Measurements from ENCODE around the gene VSNL1.

VSNL1 gene

GRCh38 chr2:17540093-17540812, at the start of gene VSNL1:
TSS of gene VSNL1 (plus strand) at chr2:17540696. CDS start at chr2:17592075, 51,379 bp downstream.
- DNase-seq: peak in 52 of 56 donors; percentile 6 to 85 (median 64)

GRCh38 chr2:17495590-17495989, 44.9 kb upstream of the VSNL1 start:
- no peak for DNase-seq

- DNase-seq: no peak
Measured at GRCh38 chr2:17497718-17498117, 42.8 kb upstream of the VSNL1 start.

GRCh38 chr2:17506736-17507616, 33.5 kb upstream of the VSNL1 start:
- DNase-seq: no peak

DNA sequence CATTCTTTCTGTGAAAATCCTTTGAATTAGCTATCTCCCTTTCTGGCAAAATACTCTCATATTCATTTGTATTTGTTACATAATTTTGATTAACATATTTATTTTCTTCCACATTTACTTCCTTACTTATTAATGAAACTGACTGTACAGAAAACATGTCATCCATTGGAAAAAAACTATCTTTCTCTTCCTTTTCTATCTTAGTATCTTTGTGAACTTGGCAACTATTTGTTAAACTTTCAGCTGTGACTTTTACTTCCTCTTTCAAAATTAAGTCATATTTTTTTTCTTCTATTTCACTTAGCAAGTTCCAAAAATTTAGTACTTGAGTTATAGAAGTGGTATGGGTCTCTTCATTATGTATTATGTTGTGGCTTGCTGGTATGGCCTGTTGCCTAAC, 24.8 kb upstream of the VSNL1 start:
- no peak for DNase-seq

- DNase-seq: peak in 1 of 56 donors; percentile 39
Measured at GRCh38 chr2:17517481-17518211, 22.9 kb upstream of the VSNL1 start.

DNA sequence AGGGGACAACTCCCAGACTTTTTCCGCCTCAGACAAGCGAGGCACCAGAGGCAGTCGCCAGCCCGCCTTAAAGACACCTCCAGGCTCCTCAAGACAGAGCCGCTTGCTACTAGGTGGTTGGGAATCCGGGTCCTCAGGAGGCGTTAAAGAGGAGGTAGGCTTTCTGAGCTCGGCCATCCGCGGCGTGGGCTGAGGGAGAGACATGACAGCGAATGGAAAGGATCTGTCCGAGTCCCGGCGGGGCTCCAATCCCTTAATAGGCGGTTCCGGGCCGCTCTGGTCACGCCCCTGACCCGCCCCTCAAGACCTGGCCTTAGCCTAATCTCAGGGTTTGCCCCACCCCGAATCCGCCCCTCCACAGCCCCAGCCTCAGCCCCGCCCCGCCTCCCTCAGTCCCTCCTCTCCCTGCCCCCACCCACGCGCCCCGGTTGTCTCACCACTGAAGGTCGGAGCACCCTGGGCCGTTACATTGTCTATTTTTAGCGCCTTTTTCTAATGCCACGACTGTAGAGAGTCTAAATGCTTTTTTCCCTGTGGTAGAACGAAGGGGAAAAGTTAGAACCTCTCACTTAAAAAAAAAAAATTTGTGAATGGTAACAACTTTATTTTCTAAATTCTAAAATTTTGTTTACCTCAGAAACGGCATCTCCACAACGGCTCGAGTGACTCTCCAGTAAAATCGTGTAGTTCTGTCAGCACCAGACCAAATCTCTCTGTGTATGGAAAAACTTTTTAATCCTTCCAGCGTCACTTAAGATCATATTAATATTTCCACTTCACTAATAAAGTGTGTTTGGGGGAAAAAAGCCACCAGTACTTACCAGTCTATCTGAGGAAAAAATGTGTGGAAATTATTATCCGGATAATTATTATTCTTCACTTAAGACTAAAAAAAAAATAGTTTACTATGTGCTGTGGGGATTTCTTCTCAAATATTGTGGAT, 22.0 kb upstream of the VSNL1 start, which contains the start of gene RAD51AP2:
RAD51AP2 (minus strand) TSS at position 229 of the 943 bp plus-strand sequence; CDS start at position 204, 25 bp downstream.
- peak in 36 of 56 donors; percentile 6 to 62 (median 42) for DNase-seq

GRCh38 chr2:17519486-17519885, 21.0 kb upstream of the VSNL1 start:
- DNase-seq: no peak

- no peak for DNase-seq
Measured at GRCh38 chr2:17520761-17521160, 19.7 kb upstream of the VSNL1 start.

GRCh38 chr2:17521621-17522020, 18.9 kb upstream of the VSNL1 start:
- no peak for DNase-seq

GRCh38 chr2:17522303-17522702, 18.2 kb upstream of the VSNL1 start:
- no peak for DNase-seq

- no peak for DNase-seq
Measured at GRCh38 chr2:17529771-17530170, 10.7 kb upstream of the VSNL1 start.

- DNase-seq: no peak
Measured at GRCh38 chr2:17533546-17533945, 7.0 kb upstream of the VSNL1 start.

DNA sequence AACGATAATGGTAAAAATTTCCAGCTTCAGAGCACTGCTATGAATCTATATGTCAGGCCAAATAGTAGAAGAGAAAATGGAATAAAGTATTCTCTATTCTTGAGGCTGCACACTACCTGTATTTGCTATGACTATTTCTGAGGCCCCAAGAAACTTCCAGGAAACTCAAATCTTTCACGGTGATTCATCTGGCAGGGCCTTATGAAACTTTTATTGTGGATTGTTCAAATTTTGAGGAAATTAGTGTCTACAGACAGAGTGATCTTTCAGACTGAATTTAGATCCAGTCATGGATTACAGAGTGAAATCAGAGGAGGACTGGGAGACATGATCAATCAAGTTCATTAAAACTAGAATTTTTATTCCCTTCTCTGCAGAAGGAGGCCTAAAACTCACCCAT, 4.1 kb upstream of the VSNL1 start:
- DNase-seq: no peak

- no peak for DNase-seq
Measured at GRCh38 chr2:17538022-17538843, 2.3 kb upstream of the VSNL1 start.

GRCh38 chr2:17538844-17539554, 1.5 kb upstream of the VSNL1 start:
- DNase-seq: peak in 17 of 56 donors; percentile 4 to 49 (median 25)

GRCh38 chr2:17539611-17540092, 844 bp upstream of the VSNL1 start:
- peak in 2 of 56 donors; percentile 6 to 20 for DNase-seq

DNA sequence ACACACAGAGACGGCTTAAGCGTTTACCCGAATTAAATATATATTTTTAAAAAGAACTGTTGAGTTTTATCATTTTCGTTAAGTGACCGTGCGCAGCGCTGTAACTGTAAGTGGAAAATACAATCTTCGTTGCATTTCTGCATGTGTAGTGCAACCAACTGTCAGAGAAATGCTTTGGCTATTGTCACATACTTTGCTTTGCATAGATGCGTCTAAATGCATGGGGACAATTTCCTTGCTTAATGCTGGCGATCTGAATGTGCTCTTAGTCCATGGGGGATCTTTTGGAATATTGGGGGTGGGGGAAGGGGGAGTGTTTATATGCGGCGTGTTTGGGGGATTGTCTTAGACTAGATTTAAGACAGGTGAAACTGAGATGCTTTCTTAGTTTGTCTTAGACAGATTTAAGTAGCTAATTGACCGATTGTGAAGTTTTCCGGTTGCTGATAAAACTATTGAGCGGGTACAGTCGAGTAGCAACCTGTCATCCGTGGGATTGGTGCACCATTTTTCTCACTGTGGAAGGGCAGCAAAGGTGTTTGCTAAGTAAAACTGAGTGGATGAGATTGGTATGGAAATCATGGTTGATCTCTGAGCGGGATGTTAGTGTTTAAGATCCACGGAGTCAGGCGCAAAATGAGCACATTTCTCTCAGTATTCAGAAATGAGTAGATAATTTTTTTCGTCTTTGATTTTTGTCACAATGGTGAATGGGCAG, 476 bp downstream of the VSNL1 start:
- DNase-seq: no peak
